ENCODE data around the gene DPM3.

GRCh38 chr1:155113450-155113980 lies 26.8 kb downstream of the DPM3 start:
- TF ChIP-seq, protein P1, sequence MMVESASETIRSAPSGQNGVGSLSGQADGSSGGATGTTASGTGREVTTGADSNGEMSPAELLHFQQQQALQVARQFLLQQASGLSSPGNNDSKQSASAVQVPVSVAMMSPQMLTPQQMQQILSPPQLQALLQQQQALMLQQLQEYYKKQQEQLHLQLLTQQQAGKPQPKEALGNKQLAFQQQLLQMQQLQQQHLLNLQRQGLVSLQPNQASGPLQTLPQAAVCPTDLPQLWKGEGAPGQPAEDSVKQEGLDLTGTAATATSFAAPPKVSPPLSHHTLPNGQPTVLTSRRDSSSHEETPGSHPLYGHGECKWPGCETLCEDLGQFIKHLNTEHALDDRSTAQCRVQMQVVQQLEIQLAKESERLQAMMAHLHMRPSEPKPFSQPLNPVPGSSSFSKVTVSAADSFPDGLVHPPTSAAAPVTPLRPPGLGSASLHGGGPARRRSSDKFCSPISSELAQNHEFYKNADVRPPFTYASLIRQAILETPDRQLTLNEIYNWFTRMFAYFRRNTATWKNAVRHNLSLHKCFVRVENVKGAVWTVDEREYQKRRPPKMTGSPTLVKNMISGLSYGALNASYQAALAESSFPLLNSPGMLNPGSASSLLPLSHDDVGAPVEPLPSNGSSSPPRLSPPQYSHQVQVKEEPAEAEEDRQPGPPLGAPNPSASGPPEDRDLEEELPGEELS (CRISPR knock-in tag; IDR thresholded peaks at IDR 0.05) = no peak
- TF ChIP-seq CREB1 (CRISPR knock-in tag; IDR thresholded peaks at IDR 0.05) (no peak), HMGXB4 (CRISPR knock-in tag; IDR thresholded peaks at IDR 0.05) (no peak), ESRRA (CRISPR knock-in tag; IDR thresholded peaks at IDR 0.05; ENCODE audit: borderline replicate concordance) (no peak), CTCF (IDR thresholded peaks at IDR 0.05) (no peak), E2F4 (CRISPR knock-in tag; IDR thresholded peaks at IDR 0.05; ENCODE audit: borderline replicate concordance, low read depth) (no peak)

Data from WTC11 (cell line).